CD14-positive monocyte (primary cell): ENCODE data around the gene TMCO4. TPM values are rescaled to one million over a fixed set of nuclear protein-coding genes. Genes with fewer than 3 reads are reported as not detected.
"Not testable (repeated sequence)": the region's sequence is repeated elsewhere in the genome, so short reads cannot be mapped to it uniquely, and the experiment has no call there.

Experiments
- DNase-seq, 3 donors: peaks; one replicate each; pipeline ENCODE4 v3.0.0-alpha.2; 2011 to 2022
- H2AFZ ChIP-seq: 2 replicates; pipeline ENCODE4 v1.6.0; 2012; ENCODE audit warnings: mild to moderate bottlenecking, low read depth, low read length, inconsistent platforms; ENCODE audit not compliant: insufficient read depth, poor library complexity, severe bottlenecking
- H3K27ac ChIP-seq, 2 donors: 1 replicate in 1 of 2; 2 replicates in 1 of 2; pipeline ENCODE4 v1.5.1; 2012 to 2013; ENCODE audit warnings: low read length in 2 of 2, control low read depth in 1 of 2, inconsistent platforms in 1 of 2, low read depth in 1 of 2, mild to moderate bottlenecking in 1 of 2
- H3K27me3 ChIP-seq, 2 donors: one replicate each; pipeline versions ENCODE4 v1.6.0 to v1.6.1; 2011 to 2013; ENCODE audit warnings: low read length in 2 of 2; ENCODE audit not compliant: control insufficient read depth in 2 of 2, insufficient read depth in 2 of 2
- H3K36me3 ChIP-seq, 2 donors: replicated peaks in 1 of 2; 1 replicate in 1 of 2; 2 replicates in 1 of 2; pipeline versions ENCODE4 v1.5.1 to v1.6.1; 2012 to 2013; ENCODE audit warnings: low read length in 2 of 2, control low read depth in 1 of 2, inconsistent platforms in 1 of 2, mild to moderate bottlenecking in 1 of 2; ENCODE audit not compliant: insufficient read depth in 2 of 2, control insufficient read depth in 1 of 2
- H3K4me1 ChIP-seq, 2 donors: 1 replicate in 1 of 2; 2 replicates in 1 of 2; pipeline versions ENCODE4 v1.5.1 to v1.6.1; 2012 to 2013; ENCODE audit warnings: low read length in 2 of 2, control low read depth in 1 of 2, inconsistent platforms in 1 of 2, mild to moderate bottlenecking in 1 of 2, moderate library complexity in 1 of 2; ENCODE audit not compliant: insufficient read depth in 2 of 2, control insufficient read depth in 1 of 2
- H3K4me2 ChIP-seq: replicated peaks from 2 replicates; pipeline ENCODE3; 2012; ENCODE audit warnings: low read length, moderate library complexity, mild to moderate bottlenecking; ENCODE audit not compliant: poor library complexity, severe bottlenecking; ENCODE audit errors: extremely low read depth
- H3K4me3 ChIP-seq, 3 experiments: fragments of 200-600 bp in 1 of 3; sonication (generic) in 1 of 3; replicated peaks in 1 of 3; 1 replicate in 2 of 3; 2 replicates in 1 of 3; pipeline ENCODE4 v1.5.1; 2011 to 2013; ENCODE audit warnings: low read length in 3 of 3, mild to moderate bottlenecking in 3 of 3, control low read depth in 2 of 3, low read depth in 2 of 3, inconsistent platforms in 1 of 3, moderate library complexity in 1 of 3
- H3K79me2 ChIP-seq: 2 replicates; pipeline ENCODE4 v1.6.0; 2012; ENCODE audit warnings: mild to moderate bottlenecking, control low read depth, inconsistent platforms, low read length, moderate library complexity; ENCODE audit not compliant: insufficient read depth
- H3K9ac ChIP-seq: 2 replicates; pipeline ENCODE4 v1.6.0; 2017; ENCODE audit warnings: low read length, mild to moderate bottlenecking; ENCODE audit not compliant: insufficient read depth, poor library complexity, severe bottlenecking
- H3K9me3 ChIP-seq, 2 donors: replicated peaks in 1 of 2; 1 replicate in 1 of 2; 2 replicates in 1 of 2; pipeline versions ENCODE4 v1.5.1 to v1.6.1; 2012 to 2013; ENCODE audit warnings: low read length in 2 of 2, control low read depth in 1 of 2; ENCODE audit not compliant: control insufficient read depth in 1 of 2, insufficient read depth in 1 of 2
- H4K20me1 ChIP-seq: 2 replicates; pipeline ENCODE4 v1.6.0; 2012; ENCODE audit warnings: mild to moderate bottlenecking, low read length, control low read depth, moderate library complexity; ENCODE audit not compliant: insufficient read depth
- H3K27ac Mint-ChIP-seq, 7 donors: one replicate each; pipeline ENCODE4 v1.8.0; 2020; ENCODE audit warnings: mild to moderate bottlenecking in 7 of 7, mixed read lengths in 7 of 7, moderate library complexity in 6 of 7, inconsistent platforms in 2 of 7
- H3K27me3 Mint-ChIP-seq, 3 donors: one replicate each; pipeline ENCODE4 v1.8.0; 2021 to 2022; ENCODE audit warnings: low read depth in 3 of 3, mild to moderate bottlenecking in 3 of 3, mixed read lengths in 3 of 3, moderate library complexity in 3 of 3, inconsistent platforms in 1 of 3
- H3K36me3 Mint-ChIP-seq, 2 donors: one replicate each; pipeline ENCODE4 v1.8.0; 2020; ENCODE audit warnings: mixed read lengths in 2 of 2, inconsistent platforms in 1 of 2, mild to moderate bottlenecking in 1 of 2
- H3K4me1 Mint-ChIP-seq: one replicate; pipeline ENCODE4 v1.8.0; 2020; ENCODE audit warnings: mild to moderate bottlenecking, mixed read lengths
- H3K4me3 Mint-ChIP-seq, 2 donors: one replicate each; pipeline ENCODE4 v1.8.0; 2020; ENCODE audit warnings: mild to moderate bottlenecking in 2 of 2, mixed read lengths in 2 of 2, moderate library complexity in 1 of 2
- H3K9me3 Mint-ChIP-seq, 7 donors: one replicate each; pipeline ENCODE4 v1.8.0; 2020 to 2022; ENCODE audit warnings: mixed read lengths in 7 of 7, mild to moderate bottlenecking in 6 of 7, moderate library complexity in 6 of 7, inconsistent platforms in 2 of 7
- CTCF ChIP-seq: fragments of 200-600 bp; IDR thresholded peaks from one replicate; pipeline ENCODE4 v1.8.0; 2022; ENCODE audit warnings: antibody characterized with exemption, mild to moderate bottlenecking
- WGBS: methylation state at CpG from one replicate; pipeline ENCODE4 v1.1.5; 2013; ENCODE audit warnings: missing lambda C conversion rate; ENCODE audit not compliant: insufficient coverage; 5-methylcytosine and 5-hydroxymethylcytosine counted together
- intact Hi-C, 2 donors: fragments of 100-400 bp; cut with micrococcal nuclease; formaldehyde crosslinking; loops; one replicate each; pipeline versions ENCODE4 v1.15.0 to v1.15.1; 2023
- polyA plus RNA-seq, 3 donors: library from polyadenylated mRNA; depleted of rRNA in 1 of 3; unstranded in 2 of 3; stranded (reverse) in 1 of 3; fragments of 300-500 nt in 2 of 3; fragments of >200 nt in 1 of 3; fragmentation: Illumina TruSeq in 2 of 3; gene quantifications; 1 replicate in 2 of 3; 2 replicates in 1 of 3; pipeline ENCODE4 v1.2.3, GENCODE V29; 2012 to 2021

The TMCO4 gene
- polyA plus RNA-seq, 3 donors = 6.9 to 10.1 (median 7.9) TPM

GRCh38 chr1:19793360-19794046 lies 6.2 kb downstream of the TMCO4 start:
- Mint-ChIP-seq H3K36me3 (peaks cover 35 to 43% of the 10 kb centered on the region in 2 donors), H3K9me3 (peaks cover 0 to 6% (median 3%) of the 10 kb centered on the region in 7 donors), H3K4me1 (peaks cover 42% of the 10 kb centered on the region), H3K4me3 (no peak overlapping the region), H3K27me3 (no peaks in the 10 kb centered on the region), H3K27ac (peak overlapping the region in 2 of 7 donors; percentile 5 to 51)
- no peak overlapping the region for H2AFZ ChIP-seq
- no peak for TF ChIP-seq CTCF
- no peaks in the 10 kb centered on the region for H3K79me2 ChIP-seq
- no peaks in the 10 kb centered on the region for H3K27me3 ChIP-seq
- no peak overlapping the region for H3K4me3 ChIP-seq
- WGBS = 100% methylated on average over 3 of the region's 6 CpGs
- H3K4me2 ChIP-seq = no peak overlapping the region
- peaks cover 0 to 20% of the 10 kb centered on the region in 2 donors for H3K36me3 ChIP-seq
- H3K4me1 ChIP-seq = peaks cover 8 to 15% of the 10 kb centered on the region in 2 donors
- no peak overlapping the region for H3K27ac ChIP-seq
- no peak for DNase-seq
- no peaks in the 10 kb centered on the region for H3K9me3 ChIP-seq
- no peak overlapping the region for H3K9ac ChIP-seq
- intact Hi-C loops = no loop called here
- no peaks in the 10 kb centered on the region for H4K20me1 ChIP-seq

- Mint-ChIP-seq H3K36me3 (peaks cover 38 to 52% of the 10 kb centered on the region in 2 donors), H3K27me3 (no peaks in the 10 kb centered on the region), H3K27ac (no peak overlapping the region), H3K9me3 (peaks cover 0 to 6% (median 3%) of the 10 kb centered on the region in 7 donors), H3K4me3 (no peak overlapping the region), H3K4me1 (peaks cover 36% of the 10 kb centered on the region)
- no peaks in the 10 kb centered on the region for H3K27me3 ChIP-seq
- peaks cover 0 to 20% of the 10 kb centered on the region in 2 donors for H3K36me3 ChIP-seq
- H3K79me2 ChIP-seq = no peaks in the 10 kb centered on the region
- H3K4me1 ChIP-seq = peaks cover 8 to 15% of the 10 kb centered on the region in 2 donors
- H3K9ac ChIP-seq = no peak overlapping the region
- H3K4me2 ChIP-seq = no peak overlapping the region
- WGBS = 86% methylated on average over 1 of the region's 4 CpGs
- intact Hi-C loops = no loop called here
- H2AFZ ChIP-seq = no peak overlapping the region
- no peak for DNase-seq
- no peaks in the 10 kb centered on the region for H3K9me3 ChIP-seq
- H3K4me3 ChIP-seq = no peak overlapping the region
- H4K20me1 ChIP-seq = no peaks in the 10 kb centered on the region
- H3K27ac ChIP-seq = no peak overlapping the region
- TF ChIP-seq CTCF = no peak
These were observed 7.3 kb downstream of the TMCO4 start for GRCh38 chr1:19792237-19793002.

GRCh38 chr1:19790061-19790975 lies 9.4 kb downstream of the TMCO4 start:
- H3K27ac ChIP-seq, H3K27me3 ChIP-seq, H3K4me2 ChIP-seq, H3K4me3 ChIP-seq, H2AFZ ChIP-seq, H3K27me3 Mint-ChIP-seq, H3K79me2 ChIP-seq, H3K9me3 ChIP-seq, intact Hi-C loops, H3K4me3 Mint-ChIP-seq, H3K27ac Mint-ChIP-seq, H3K9me3 Mint-ChIP-seq, H4K20me1 ChIP-seq, DNase-seq, H3K9ac ChIP-seq: not testable (repeated sequence)
- Mint-ChIP-seq H3K4me1 (peaks cover 31% of the 10 kb centered on the region), H3K36me3 (peaks cover 43 to 57% of the 10 kb centered on the region in 2 donors)
- WGBS = no CpG with 5 or more reads among the region's 9 CpGs
- H3K36me3 ChIP-seq = peaks cover 12 to 32% of the 10 kb centered on the region in 2 donors
- peaks cover 8 to 15% of the 10 kb centered on the region in 2 donors for H3K4me1 ChIP-seq
